Left cardiac atrium (tissue), 4 donors: ENCODE measurements around the gene CD46. TPM values are rescaled to one million over a fixed set of nuclear protein-coding genes. Genes with fewer than 3 reads are reported as not detected.

ENCODE experiments used
- ATAC-seq, 2 donors: fragments of 200-7000 bp; cut with Tn5 transposase; one replicate each; pipeline ENCODE4 v1.9.1; 2020; ENCODE audit warnings: mild to moderate bottlenecking in 2 of 2, moderate library complexity in 2 of 2
- DNase-seq: peaks from one replicate; pipeline ENCODE4 v3.0.0-alpha.2; 2020
- intact Hi-C, 2 donors: fragments of 100-400 bp; cut with DNase I; formaldehyde crosslinking; loops; one replicate each; pipeline versions ENCODE4 v1.14.1 to v1.15.1; 2022 to 2023
- total RNA-seq, 2 donors: library from RNA; stranded (reverse); fragmentation: NEBNext Ultra II Directional; extraction: Animal tissue kit (Norgen Biotek cat#: 25700); gene quantifications; one replicate each; pipeline ENCODE4 v1.2.1, GENCODE V29; 2021
- donor health status: DM: no; HTN: yes; CAD: no.
- donor health status: DM: no; HTN: yes; CAD: no; lungs with severe emphysema.
- donor health status: DM: yes; HTN: yes; CAD: no.
- donor health status: Dilated cardiomyopathy.

CD46 gene
- total RNA-seq, 2 donors from 2014 or later = 108 to 110 TPM

- ATAC-seq (peak in 1 of 2 donors; percentile 40), DNase-seq (no peak)
- intact Hi-C loops = no loop called here
These were observed 35.9 kb downstream of the CD46 start for GRCh38 chr1:207787776-207788175.

GRCh38 chr1:207789386-207789785, 37.5 kb downstream of the CD46 start:
- ATAC-seq (no peak), DNase-seq (no peak)
- intact Hi-C loops = no loop called here

- intact Hi-C loops = loop anchor here in 1 of 2 donors (10.0 kb wide), 1 partner anchor 145 kb away; the partner anchor contains the start of gene CR1L
- DNase-seq (no peak), ATAC-seq (no peak)
These were observed 38.2 kb downstream of the CD46 start for GRCh38 chr1:207789792-207790787.

GRCh38 chr1:207791290-207791689, 39.4 kb downstream of the CD46 start:
- DNase-seq (no peak), ATAC-seq (no peak)
- intact Hi-C loops = loop anchor here in 1 of 2 donors (10.0 kb wide), 1 partner anchor 146 kb away; the partner anchor contains the start of gene CR1L

GRCh38 chr1:207793327-207793726, 41.5 kb downstream of the CD46 start:
- DNase-seq = no peak
- intact Hi-C loops = loop anchor here in 1 of 2 donors (10.0 kb wide), 1 partner anchor 149 kb away; the partner anchor contains the start of gene CR1L

GRCh38 chr1:207794861-207795260, 43.0 kb downstream of the CD46 start:
- ATAC-seq (no peak), DNase-seq (no peak)
- intact Hi-C loops = loop anchor here in 1 of 2 donors (10.0 kb wide), 1 partner anchor 150 kb away; the partner anchor contains the start of gene CR1L

More at GRCh38 chr1:207793327-207793726, 41.5 kb downstream of the CD46 start:
- ATAC-seq = no peak

GRCh38 chr1:207797229-207797973, 45.5 kb downstream of the CD46 start:
- intact Hi-C loops = loop anchor here in 1 of 2 donors (10.0 kb wide), 1 partner anchor 153 kb away; the partner anchor contains the start of gene CR1L
- DNase-seq (peak; percentile 85), ATAC-seq (peak; percentile 78 to 89)

GRCh38 chr1:207798847-207799246, 47.0 kb downstream of the CD46 start:
- DNase-seq = no peak
- ATAC-seq = no peak
- intact Hi-C loops = loop anchor here in 1 of 2 donors (10.0 kb wide), 1 partner anchor 154 kb away; the partner anchor contains the start of gene CR1L

GRCh38 chr1:207799989-207800648, 48.3 kb downstream of the CD46 start:
- DNase-seq = no peak
- no peak for ATAC-seq
- intact Hi-C loops = loop anchor here in 1 of 2 donors (10.0 kb wide), 1 partner anchor 155 kb away; the partner anchor contains the start of gene CR1L

- ATAC-seq (no peak), DNase-seq (no peak)
- intact Hi-C loops = no loop called here
These were observed 50.0 kb downstream of the CD46 start for GRCh38 chr1:207801819-207802218.

GRCh38 chr1:207803678-207804077, 51.8 kb downstream of the CD46 start:
- no peak for DNase-seq
- ATAC-seq = no peak
- intact Hi-C loops = no loop called here

- DNase-seq (no peak), ATAC-seq (no peak)
- intact Hi-C loops = no loop called here
These were observed 53.0 kb downstream of the CD46 start for GRCh38 chr1:207804721-207805468.

GRCh38 chr1:207805841-207806421, 54.1 kb downstream of the CD46 start:
- intact Hi-C loops = no loop called here
- ATAC-seq = peak; percentile 84 to 87
- peak; percentile 90 for DNase-seq

GRCh38 chr1:207806531-207807325, 54.9 kb downstream of the CD46 start:
- DNase-seq = no peak
- intact Hi-C loops = no loop called here
- no peak for ATAC-seq

GRCh38 chr1:207807326-207807689, 55.5 kb downstream of the CD46 start:
- intact Hi-C loops = no loop called here
- ATAC-seq = no peak
- DNase-seq = no peak

- intact Hi-C loops = no loop called here
- DNase-seq (peak; percentile 47), ATAC-seq (peak; percentile 51 to 60)
These were observed 56.0 kb downstream of the CD46 start for GRCh38 chr1:207807690-207808321.

GRCh38 chr1:207808322-207808705, 56.5 kb downstream of the CD46 start:
- intact Hi-C loops = no loop called here
- DNase-seq = peak; percentile 20
- ATAC-seq = no peak
